Choroid plexus epithelial cell (primary cell): ENCODE data around the gene IL26.

Experiments used
- DNase-seq: peaks from one replicate; pipeline ENCODE4 v3.0.0-alpha.2; 2010; ENCODE audit warnings: low read depth
- H3K4me3 ChIP-seq: 2 replicates; pipeline ENCODE4 v1.5.1; 2011; ENCODE audit warnings: low read depth, mild to moderate bottlenecking, control low read depth, low read length, moderate library complexity
- TF ChIP-seq, protein P1 (sequence below): conservative IDR thresholded peaks from 2 replicates; pipeline ENCODE4 v1.5.1; 2011; ENCODE audit warnings: low read depth, mild to moderate bottlenecking, control low read depth, inconsistent platforms, low read length, moderate library complexity

IL26 gene

DNA sequence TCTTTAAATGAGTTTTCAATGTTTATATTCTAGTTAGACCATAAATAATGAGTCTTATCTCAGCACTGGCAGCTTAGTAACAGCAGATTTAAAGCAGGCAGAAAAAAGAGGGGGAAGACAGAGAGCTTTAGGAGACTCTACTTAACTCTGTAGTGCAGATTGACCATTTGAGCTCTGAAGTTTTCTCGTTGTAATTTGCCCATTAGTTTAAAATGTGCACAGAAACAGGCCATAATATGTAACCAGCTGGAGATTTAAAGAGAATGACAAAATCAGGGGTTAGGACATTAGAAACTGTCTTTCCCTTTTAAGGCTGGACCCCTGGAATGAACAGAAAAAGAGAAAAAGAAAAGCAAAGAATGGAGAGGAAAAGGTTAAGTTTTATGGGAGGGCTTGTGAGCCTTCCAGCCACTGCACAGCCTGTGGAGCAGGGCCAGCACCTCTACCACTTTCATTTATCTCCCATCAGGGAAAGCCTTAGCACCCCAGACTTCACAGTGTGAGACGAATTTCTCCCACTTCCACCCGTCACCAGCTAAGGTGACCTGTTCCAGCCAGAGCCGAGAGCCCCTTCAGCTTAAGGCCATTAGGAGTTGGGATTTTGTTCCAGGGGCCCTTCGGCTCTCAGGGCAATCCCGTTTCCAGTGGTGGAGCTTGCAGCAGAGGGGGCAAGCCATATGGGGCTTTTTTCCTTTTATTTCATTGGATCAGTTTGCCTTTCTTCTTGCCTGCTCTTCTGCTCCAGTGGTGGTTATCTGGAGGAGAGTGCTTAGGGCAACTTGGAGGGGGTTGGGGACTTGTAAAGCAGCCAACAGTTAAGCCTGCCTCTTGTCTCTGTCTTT, 19.8 kb upstream of the IL26 start:
- peak; percentile 76 for DNase-seq
- TF ChIP-seq, protein P1, sequence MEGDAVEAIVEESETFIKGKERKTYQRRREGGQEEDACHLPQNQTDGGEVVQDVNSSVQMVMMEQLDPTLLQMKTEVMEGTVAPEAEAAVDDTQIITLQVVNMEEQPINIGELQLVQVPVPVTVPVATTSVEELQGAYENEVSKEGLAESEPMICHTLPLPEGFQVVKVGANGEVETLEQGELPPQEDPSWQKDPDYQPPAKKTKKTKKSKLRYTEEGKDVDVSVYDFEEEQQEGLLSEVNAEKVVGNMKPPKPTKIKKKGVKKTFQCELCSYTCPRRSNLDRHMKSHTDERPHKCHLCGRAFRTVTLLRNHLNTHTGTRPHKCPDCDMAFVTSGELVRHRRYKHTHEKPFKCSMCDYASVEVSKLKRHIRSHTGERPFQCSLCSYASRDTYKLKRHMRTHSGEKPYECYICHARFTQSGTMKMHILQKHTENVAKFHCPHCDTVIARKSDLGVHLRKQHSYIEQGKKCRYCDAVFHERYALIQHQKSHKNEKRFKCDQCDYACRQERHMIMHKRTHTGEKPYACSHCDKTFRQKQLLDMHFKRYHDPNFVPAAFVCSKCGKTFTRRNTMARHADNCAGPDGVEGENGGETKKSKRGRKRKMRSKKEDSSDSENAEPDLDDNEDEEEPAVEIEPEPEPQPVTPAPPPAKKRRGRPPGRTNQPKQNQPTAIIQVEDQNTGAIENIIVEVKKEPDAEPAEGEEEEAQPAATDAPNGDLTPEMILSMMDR: no peak
- H3K4me3 ChIP-seq: peak overlapping the region; percentile 53

DNA sequence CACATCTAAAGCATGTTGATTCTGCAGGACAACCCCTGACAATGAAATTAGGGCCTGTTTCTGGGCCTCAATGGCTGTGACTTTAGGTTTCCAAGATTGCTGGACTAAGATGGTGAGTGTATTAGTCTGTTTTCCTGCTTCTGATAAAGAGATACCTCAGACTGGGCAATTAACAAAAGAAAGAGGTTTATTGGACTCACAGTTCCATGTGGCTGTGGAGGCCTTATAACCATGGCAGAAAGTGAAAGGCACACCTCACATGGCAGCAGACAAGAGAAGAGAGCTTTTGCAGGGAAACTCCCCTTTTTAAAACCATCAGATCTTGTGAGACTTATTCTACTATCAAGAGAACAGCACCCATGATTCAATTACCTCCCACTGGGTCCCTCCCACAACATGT, 17.2 kb upstream of the IL26 start:
- no peak overlapping the region for H3K4me3 ChIP-seq

DNA sequence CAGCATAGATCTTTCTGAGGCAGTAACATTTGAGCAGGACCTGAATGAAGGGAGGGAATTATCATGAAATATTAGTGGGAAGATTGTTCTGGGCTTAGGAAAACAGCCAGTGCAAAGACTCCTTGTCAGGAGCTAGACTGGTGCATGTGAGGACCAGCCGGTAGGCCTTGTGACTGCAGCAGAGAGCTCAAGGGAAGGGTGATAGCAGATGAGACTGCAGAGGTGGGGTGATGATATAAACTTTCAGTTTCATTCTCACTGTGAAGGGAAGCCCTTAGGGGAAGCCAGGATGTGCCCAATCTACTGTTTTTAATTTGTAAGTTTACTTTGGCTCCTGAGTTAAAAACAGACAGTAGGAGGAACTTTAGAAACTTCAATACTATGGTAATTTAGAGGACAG, 15.4 kb upstream of the IL26 start:
- DNase-seq: peak; percentile 87
- no peak overlapping the region for H3K4me3 ChIP-seq
- TF ChIP-seq, protein P1: no peak

More for the DNA sequence above, 17.2 kb upstream of the IL26 start:
- TF ChIP-seq, protein P1: no peak
- no peak for DNase-seq

DNA sequence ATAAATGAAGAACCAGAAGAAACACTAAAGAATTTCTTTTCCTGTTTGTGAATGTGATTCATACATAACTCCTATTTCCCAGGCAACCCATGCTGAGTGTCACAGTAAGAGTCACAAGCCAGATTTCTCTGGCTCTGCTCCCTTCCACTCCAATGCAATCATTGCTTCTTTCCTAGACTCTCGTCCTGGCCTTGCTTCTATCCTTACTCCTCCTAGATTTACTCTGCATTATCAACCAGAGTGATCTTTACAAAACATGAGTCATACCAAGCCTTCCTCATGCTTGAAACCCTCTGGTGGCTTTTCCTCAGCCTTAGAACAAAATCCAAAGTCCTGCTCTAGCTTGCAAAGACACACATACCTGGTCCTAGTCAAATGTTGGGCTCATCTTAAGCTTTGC, 14.5 kb upstream of the IL26 start:
- TF ChIP-seq, protein P1: no peak
- DNase-seq: peak; percentile 88
- H3K4me3 ChIP-seq: no peak overlapping the region

DNA sequence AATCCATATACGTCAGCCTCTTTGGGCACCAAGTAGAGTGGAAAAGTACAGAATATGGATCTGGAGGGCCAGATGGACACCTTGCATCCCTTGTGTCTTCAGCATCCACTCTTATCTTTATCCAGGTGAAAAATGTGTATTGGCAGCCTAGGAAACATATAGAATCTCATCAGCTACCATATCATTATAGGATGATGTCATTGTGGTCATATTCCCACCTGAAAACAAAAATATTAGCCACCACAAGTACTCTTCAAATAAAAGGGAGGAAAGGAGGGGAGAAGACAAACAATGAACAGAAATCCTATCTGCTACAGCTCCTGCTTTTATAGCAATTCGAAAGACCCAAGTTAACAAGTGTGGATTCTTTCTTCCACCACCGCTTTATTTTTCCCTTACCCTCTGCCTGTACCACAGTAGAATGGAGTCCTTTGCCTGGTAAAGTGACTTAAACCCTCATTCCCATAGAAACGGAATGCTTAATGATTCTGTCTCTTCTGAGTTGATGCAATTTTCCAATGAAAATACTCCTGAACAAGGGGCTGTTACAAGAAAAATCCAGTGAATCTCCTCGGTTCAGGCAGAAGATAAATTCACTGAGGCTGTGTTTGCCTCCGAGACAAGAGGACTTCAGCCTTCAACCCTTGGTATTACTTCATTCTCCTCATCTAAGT, 13.8 kb upstream of the IL26 start:
- TF ChIP-seq, protein P1: no peak
- H3K4me3 ChIP-seq: no peak overlapping the region
- no peak for DNase-seq

DNA sequence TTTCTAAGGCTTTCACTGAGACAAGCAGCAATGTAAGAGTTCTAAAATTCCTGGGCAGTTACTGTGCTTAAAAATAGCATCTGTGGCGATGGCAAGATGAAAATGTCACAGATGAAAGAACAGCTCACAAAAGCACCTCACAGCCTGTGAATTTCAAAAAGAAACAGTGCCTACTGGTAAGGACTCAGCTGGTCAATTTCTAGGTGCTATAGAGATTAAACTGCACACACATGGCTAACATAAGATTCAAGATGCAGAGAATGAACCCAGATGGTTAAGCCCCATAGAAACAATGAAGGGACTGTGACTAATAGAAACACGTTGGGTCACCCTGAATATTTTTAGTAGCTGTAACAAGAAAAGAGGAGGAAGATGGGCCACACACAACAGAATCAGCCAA, 12.0 kb upstream of the IL26 start:
- peak; percentile 24 for DNase-seq
- no peak overlapping the region for H3K4me3 ChIP-seq
- TF ChIP-seq, protein P1: no peak
